SU-DHL-6 (cell line): ENCODE measurements around the gene SNX30.

Source experiments
- H2AFZ ChIP-seq: fragments of 200-600 bp; sonication (generic); 2 replicates; pipeline ENCODE4 v1.6.1; 2014; ENCODE audit warnings: low read depth, mild to moderate bottlenecking, moderate library complexity, mixed read lengths, antibody characterized with exemption, low read length; ENCODE audit not compliant: severe bottlenecking
- H3F3A ChIP-seq: fragments of 200-600 bp; shearing (Covaris generic); 2 replicates; pipeline ENCODE4 v1.6.0; 2016; ENCODE audit warnings: antibody characterized with exemption, mild to moderate bottlenecking; ENCODE audit not compliant: insufficient read depth
- H3K27ac ChIP-seq: fragments of 200-600 bp; sonication (generic); 2 replicates; pipeline ENCODE4 v1.5.1; 2016; ENCODE audit warnings: low read depth, mild to moderate bottlenecking, low read length, moderate library complexity, mixed read lengths
- H3K27me3 ChIP-seq: fragments of 200-600 bp; sonication (generic), shearing (Covaris generic); 2 replicates; pipeline ENCODE4 v1.6.0; 2014; ENCODE audit warnings: mild to moderate bottlenecking, low read length
- H3K36me3 ChIP-seq: fragments of 200-600 bp; sonication (generic); 2 replicates; pipeline ENCODE4 v1.6.1; 2014; ENCODE audit warnings: mild to moderate bottlenecking, low read length, mixed read lengths
- H3K4me2 ChIP-seq: fragments of 300-600, 200-600 bp; shearing (Covaris generic), sonication (generic); 2 replicates; pipeline ENCODE4 v1.6.0; 2014; ENCODE audit warnings: low read length, low read depth, mild to moderate bottlenecking; ENCODE audit not compliant: poor library complexity, severe bottlenecking
- H3K4me3 ChIP-seq: fragments of 200-600 bp; sonication (generic); 2 replicates; pipeline ENCODE4 v1.5.1; 2014; ENCODE audit warnings: antibody characterized with exemption, low read length, mild to moderate bottlenecking, mixed read lengths; ENCODE audit not compliant: insufficient read depth, poor library complexity, severe bottlenecking
- H3K79me2 ChIP-seq: fragments of 200-600 bp; sonication (generic); 2 replicates; pipeline ENCODE4 v1.6.1; 2014; ENCODE audit warnings: mild to moderate bottlenecking, low read length, moderate library complexity; ENCODE audit not compliant: insufficient read depth
- H3K9ac ChIP-seq: fragments of 200-600 bp; sonication (generic); 2 replicates; pipeline ENCODE4 v1.7.0; 2014; ENCODE audit warnings: mild to moderate bottlenecking, low read length
- H3K9me2 ChIP-seq: fragments of 200-600 bp; sonication (generic); replicated peaks from 2 replicates; pipeline ENCODE4 v1.6.1; 2014; ENCODE audit warnings: low read length; ENCODE audit not compliant: insufficient read depth
- H3K9me3 ChIP-seq: fragments of 200-600 bp; sonication (generic); 2 replicates; pipeline ENCODE4 v1.6.1; 2014; ENCODE audit warnings: low read length, mixed read lengths; ENCODE audit not compliant: insufficient read depth
- H4K20me1 ChIP-seq: fragments of 200-600 bp; sonication (generic); 2 replicates; pipeline ENCODE4 v1.6.1; 2014; ENCODE audit warnings: low read depth, mild to moderate bottlenecking, antibody characterized with exemption, low read length, moderate library complexity, mixed read lengths
- CTCF ChIP-seq: fragments of 200-600 bp; sonication (generic); IDR thresholded peaks from one replicate; pipeline ENCODE4 v1.5.1; 2017; ENCODE audit warnings: antibody characterized with exemption, mild to moderate bottlenecking, low read length, moderate library complexity; ENCODE audit not compliant: insufficient read depth, poor library complexity, severe bottlenecking
- EZH2phosphoT487 ChIP-seq: fragments of 200-600 bp; sonication (generic), shearing (Covaris generic); conservative IDR thresholded peaks from 2 replicates; pipeline ENCODE4 v1.6.1; 2018; ENCODE audit warnings: mild to moderate bottlenecking, antibody characterized with exemption, low read length, moderate library complexity, mixed read lengths

Gene SNX30

GRCh38 chr9:112772215-112772509 is 21.6 kb downstream of the SNX30 start:
- Histone ChIP-seq H3K9ac (no peak overlapping the region), H2AFZ (no peak overlapping the region), H3K79me2 (0 out of 2 replicates have a peak, but pooled peaks cover 5% of the 10 kb centered on the region), H4K20me1 (peaks cover 3% of the 10 kb centered on the region; the same call in 1 of the 2 replicates), H3K27ac (no peak overlapping the region), H3K9me3 (no peaks in the 10 kb centered on the region), H3K4me2 (no peak overlapping the region), H3K27me3 (no peaks in the 10 kb centered on the region), H3K4me3 (no peak overlapping the region), H3F3A (no peaks in the 10 kb centered on the region), H3K9me2 (no peaks in the 10 kb centered on the region), H3K36me3 (no peaks in the 10 kb centered on the region)
- TF ChIP-seq CTCF, result no peak
- TF ChIP-seq EZH2phosphoT487, result no peak

- Histone ChIP-seq H4K20me1 (peaks cover 3% of the 10 kb centered on the region; the same call in 1 of the 2 replicates), H3K27ac (no peak overlapping the region), H3K9me3 (no peaks in the 10 kb centered on the region), H3K27me3 (no peaks in the 10 kb centered on the region), H3K9ac (no peak overlapping the region), H3K4me3 (no peak overlapping the region), H3K36me3 (no peaks in the 10 kb centered on the region), H2AFZ (no peak overlapping the region), H3F3A (no peaks in the 10 kb centered on the region), H3K9me2 (no peaks in the 10 kb centered on the region), H3K79me2 (0 out of 2 replicates have a peak, but pooled peaks cover 5% of the 10 kb centered on the region), H3K4me2 (no peak overlapping the region)
- TF ChIP-seq EZH2phosphoT487 (no peak), CTCF (no peak)
These were observed 22.0 kb downstream of the SNX30 start for GRCh38 chr9:112772551-112772950.

GRCh38 chr9:112774006-112774996 is 23.7 kb downstream of the SNX30 start:
- no peak overlapping the region for H2AFZ ChIP-seq
- no peak overlapping the region for H3K27ac ChIP-seq
- H3K9ac ChIP-seq, result no peak overlapping the region
- H4K20me1 ChIP-seq, result peaks cover 3% of the 10 kb centered on the region; the same call in 1 of the 2 replicates
- H3F3A ChIP-seq, result no peaks in the 10 kb centered on the region
- H3K36me3 ChIP-seq, result no peaks in the 10 kb centered on the region
- TF ChIP-seq EZH2phosphoT487 (no peak), CTCF (no peak)
- H3K9me2 ChIP-seq, result no peaks in the 10 kb centered on the region
- no peak overlapping the region for H3K4me3 ChIP-seq
- H3K27me3 ChIP-seq, result no peaks in the 10 kb centered on the region
- no peaks in the 10 kb centered on the region for H3K9me3 ChIP-seq
- H3K79me2 ChIP-seq, result 0 out of 2 replicates have a peak, but pooled peaks cover 5% of the 10 kb centered on the region
- peak overlapping the region; percentile 45 for H3K4me2 ChIP-seq
